NCI-H146 (cell line): ENCODE data around the gene ZNF83.
A peak's percentile ranks its signal among the peaks of the same experiment; 100 is the strongest.
"Not testable (repeated sequence)": the region's sequence is repeated elsewhere in the genome, so short reads cannot be mapped to it uniquely, and the experiment has no call there.

ENCODE experiments used
- DNase-seq: peaks from one replicate; lab custom pipeline; 2025; lab: John Stamatoyannopoulos, UW

The ZNF83 gene

GRCh38 chr19:52639996-52640395, 1.8 kb upstream of the ZNF83 start:
- DNase-seq, result no peak

GRCh38 chr19:52638601-52639000, 446 bp upstream of the ZNF83 start:
- DNase-seq, result peak; percentile 76

- DNase-seq, result no peak
Measured at GRCh38 chr19:52635786-52636570, 2.2 kb downstream of the ZNF83 start.

GRCh38 chr19:52627441-52627840, 10.7 kb downstream of the ZNF83 start:
- DNase-seq, result not testable (repeated sequence)

GRCh38 chr19:52626915-52627314, 11.2 kb downstream of the ZNF83 start:
- no peak for DNase-seq

GRCh38 chr19:52622261-52622660, 15.9 kb downstream of the ZNF83 start:
- DNase-seq, result peak; percentile 14

GRCh38 chr19:52621376-52621775, 16.8 kb downstream of the ZNF83 start:
- DNase-seq, result no peak

- no peak for DNase-seq
Measured at GRCh38 chr19:52613299-52613906, 24.8 kb downstream of the ZNF83 start.

- no peak for DNase-seq
Measured at GRCh38 chr19:52603558-52604207, 34.5 kb downstream of the ZNF83 start.

- DNase-seq, result no peak
Measured at GRCh38 chr19:52602941-52603340, 35.2 kb downstream of the ZNF83 start.

GRCh38 chr19:52601974-52602366, 36.2 kb downstream of the ZNF83 start:
- peak; percentile 38 for DNase-seq

GRCh38 chr19:52601025-52601973, 36.9 kb downstream of the ZNF83 start:
- DNase-seq, result peak; percentile 91

- peak; percentile 77 for DNase-seq
Measured at GRCh38 chr19:52600639-52601024, 37.5 kb downstream of the ZNF83 start.

- no peak for DNase-seq
Measured at GRCh38 chr19:52599241-52599640, 38.9 kb downstream of the ZNF83 start.

GRCh38 chr19:52593441-52593840, 44.7 kb downstream of the ZNF83 start:
- not testable (repeated sequence) for DNase-seq

GRCh38 chr19:52592301-52592700, 45.9 kb downstream of the ZNF83 start:
- no peak for DNase-seq

GRCh38 chr19:52590728-52591127, 47.4 kb downstream of the ZNF83 start:
- DNase-seq, result no peak

GRCh38 chr19:52585604-52586003, 52.6 kb downstream of the ZNF83 start:
- DNase-seq, result no peak

- DNase-seq, result no peak
Measured at GRCh38 chr19:52584736-52585440, 53.3 kb downstream of the ZNF83 start.

GRCh38 chr19:52570000-52570861, 67.9 kb downstream of the ZNF83 start, which contains the start of gene ZNF701:
TSS of gene ZNF701 (plus strand) at chr19:52570287. CDS start at chr19:52574148, 3,861 bp downstream.
- peak; percentile 95 for DNase-seq
